ENCODE results near the gene STMP1.
"Not testable (repeated sequence)": the region's sequence is repeated elsewhere in the genome, so short reads cannot be mapped to it uniquely, and the experiment has no call there.

Gene STMP1

DNA sequence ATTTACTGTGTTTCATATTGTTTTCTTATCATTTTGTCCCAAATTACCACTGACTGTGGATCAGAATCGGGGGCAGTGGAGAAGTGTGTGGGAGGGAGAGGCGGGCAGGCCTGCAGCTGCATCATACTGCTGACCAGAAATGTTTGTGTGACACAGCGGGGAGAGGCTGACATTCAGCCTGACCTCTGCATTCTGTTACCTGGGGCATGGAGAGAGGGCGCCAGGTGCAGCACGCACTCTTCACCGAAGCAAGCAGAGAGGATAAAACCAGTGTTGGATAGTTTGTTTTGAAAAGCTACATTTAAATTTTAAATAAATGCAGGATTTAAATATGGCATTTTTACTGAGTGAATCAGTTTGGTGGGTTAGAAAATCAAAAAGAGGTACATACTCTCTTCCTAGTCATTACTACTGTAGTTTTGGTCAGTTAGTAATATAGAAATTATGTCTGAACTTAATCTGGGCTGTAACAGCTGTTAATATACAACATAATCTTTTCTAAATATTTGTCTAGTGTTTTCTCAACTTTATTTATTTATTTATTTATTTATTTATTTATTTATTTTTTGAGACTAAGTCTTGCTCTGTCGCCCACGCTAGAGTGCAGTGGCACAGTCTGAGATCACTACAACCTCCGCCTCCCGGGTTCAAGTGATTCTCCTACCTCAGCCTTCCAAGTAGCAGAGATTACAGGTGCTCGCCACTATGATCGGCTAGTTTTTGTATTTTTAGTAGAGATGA lies 8.8 kb upstream of the STMP1 start:
- Mint-ChIP-seq H3K4me1 (no peaks in the 10 kb centered on the region), H3K36me3 (ENCODE audit: low read depth) (peaks cover 9% of the 10 kb centered on the region), H3K4me3 (no peak overlapping the region), H3K9me3 (no peaks in the 10 kb centered on the region), H3K27me3 (no peaks in the 10 kb centered on the region), H3K27ac (no peak overlapping the region)
- no peak for ATAC-seq
- DNase-seq: no peak

DNA sequence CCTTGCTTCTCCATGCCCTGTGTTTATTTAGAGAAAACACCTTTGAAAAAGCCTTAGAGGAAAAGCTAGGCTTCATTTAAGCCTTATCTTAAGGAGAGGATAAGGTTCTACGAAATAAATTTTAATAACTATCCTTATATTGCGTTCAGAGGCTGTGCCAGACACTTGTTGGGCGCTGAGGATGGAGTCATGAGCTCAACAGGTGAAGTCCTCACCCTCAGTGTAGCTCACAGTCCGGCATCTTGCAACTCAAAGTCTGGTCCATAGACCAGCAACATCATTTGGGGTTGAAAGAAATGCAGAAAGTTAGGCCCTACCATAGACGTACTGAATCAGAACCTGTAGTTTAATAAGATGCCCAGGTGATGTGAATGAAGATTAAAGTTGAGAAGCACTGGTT lies 3.8 kb upstream of the STMP1 start:
- no peaks in the 10 kb centered on the region for H3K9me3 Mint-ChIP-seq
- no peak overlapping the region for H3K4me3 Mint-ChIP-seq
- no peak overlapping the region for H3K27ac Mint-ChIP-seq
- H3K4me1 Mint-ChIP-seq: peaks cover 18% of the 10 kb centered on the region
- peaks cover 8% of the 10 kb centered on the region for H3K36me3 Mint-ChIP-seq (ENCODE audit: low read depth)
- ATAC-seq (no peak), DNase-seq (no peak)
- H3K27me3 Mint-ChIP-seq: no peaks in the 10 kb centered on the region

DNA sequence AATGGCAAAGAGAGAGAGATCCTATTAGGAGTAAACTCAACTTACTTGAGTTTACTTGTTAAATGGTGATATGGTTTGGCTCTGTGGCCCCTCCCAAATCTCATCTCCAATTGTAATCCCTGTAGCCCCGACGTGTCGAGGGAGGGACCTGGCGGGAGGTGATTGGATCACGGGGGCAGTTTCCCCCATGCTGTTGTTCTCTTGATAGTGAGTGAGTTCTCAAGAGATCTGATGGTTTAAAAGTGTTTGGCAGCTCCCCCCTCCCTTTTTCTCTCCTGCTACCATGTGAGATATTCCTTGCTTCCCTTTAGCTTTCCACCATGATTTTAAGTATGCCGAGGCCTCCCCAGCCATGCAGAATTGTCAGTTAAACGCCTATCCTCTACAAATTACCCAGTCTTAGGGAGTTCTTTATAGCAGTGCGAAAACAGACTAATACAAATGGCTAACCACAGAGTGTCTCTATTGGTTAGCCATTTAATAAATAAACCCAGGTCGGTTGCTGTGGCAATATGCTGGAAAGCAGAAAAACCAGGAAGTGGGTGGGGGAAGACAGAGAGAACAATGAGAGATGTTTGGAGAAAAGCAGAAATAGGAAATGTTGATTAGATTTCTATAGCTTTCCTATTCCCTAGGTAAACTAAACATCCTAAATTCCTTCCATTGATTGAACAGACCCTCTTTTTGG lies 3.0 kb upstream of the STMP1 start:
- Mint-ChIP-seq H3K4me3 (no peak overlapping the region), H3K9me3 (no peaks in the 10 kb centered on the region), H3K36me3 (ENCODE audit: low read depth) (peaks cover 8% of the 10 kb centered on the region), H3K27me3 (no peaks in the 10 kb centered on the region), H3K4me1 (peaks cover 25% of the 10 kb centered on the region), H3K27ac (no peak overlapping the region)
- DNase-seq (no peak), ATAC-seq (no peak)

GRCh38 chr7:135661311-135662122 lies 797 bp upstream of the STMP1 start:
- Mint-ChIP-seq H3K27me3 (no peaks in the 10 kb centered on the region), H3K4me1 (peaks cover 45% of the 10 kb centered on the region), H3K27ac (peak overlapping the region; percentile 99), H3K9me3 (no peaks in the 10 kb centered on the region), H3K4me3 (peak overlapping the region; percentile 98), H3K36me3 (ENCODE audit: low read depth) (peaks cover 12% of the 10 kb centered on the region)
- no peak for ATAC-seq
- DNase-seq: no peak

DNA sequence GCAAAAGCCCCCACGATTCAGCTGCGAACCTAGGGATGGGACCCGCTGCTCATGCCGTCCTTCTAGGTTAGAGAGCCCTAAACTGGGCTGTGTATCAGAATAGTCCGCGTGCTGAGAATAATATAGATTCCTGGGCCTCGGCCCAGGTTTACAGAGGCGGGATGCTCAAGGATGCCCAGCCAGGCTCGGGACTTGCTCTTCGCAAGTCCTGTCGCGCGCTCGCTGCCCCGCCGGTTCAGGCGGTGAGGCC lies 266 bp upstream of the STMP1 start:
- no peak for DNase-seq
- Mint-ChIP-seq H3K9me3 (no peaks in the 10 kb centered on the region), H3K27me3 (no peaks in the 10 kb centered on the region), H3K36me3 (ENCODE audit: low read depth) (peaks cover 13% of the 10 kb centered on the region), H3K4me1 (peaks cover 50% of the 10 kb centered on the region), H3K27ac (peak overlapping the region; percentile 99), H3K4me3 (peak overlapping the region; percentile 98)
- no peak for ATAC-seq

DNA sequence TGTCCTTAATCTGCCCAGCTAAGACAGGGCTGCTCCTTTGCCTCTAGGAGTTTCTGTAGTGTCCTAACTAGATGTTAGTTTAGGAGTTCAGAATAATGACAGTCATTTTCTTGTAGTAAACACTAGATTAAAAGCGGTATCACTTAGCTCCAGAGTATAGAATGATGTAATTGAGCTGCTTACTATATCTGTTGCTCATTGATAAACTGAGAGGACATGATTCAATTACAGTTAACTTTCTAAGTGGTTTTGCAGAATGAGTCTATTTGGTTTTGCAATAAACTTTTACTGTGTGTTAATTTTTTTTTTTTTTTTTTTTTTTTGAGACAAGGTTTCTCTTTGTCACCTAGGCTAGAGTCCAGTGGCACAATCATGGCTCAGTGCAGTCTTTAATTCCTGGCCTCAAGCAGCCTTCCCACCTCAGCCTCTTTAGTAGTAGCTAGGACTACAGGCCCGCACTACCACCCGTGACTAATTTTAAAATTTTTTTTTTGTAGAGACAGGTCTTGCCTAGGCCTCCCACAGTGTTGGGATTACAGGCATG lies 1.8 kb downstream of the STMP1 start:
- ATAC-seq (peak; percentile 34), DNase-seq (no peak)
- no peaks in the 10 kb centered on the region for H3K27me3 Mint-ChIP-seq
- H3K27ac Mint-ChIP-seq: peak overlapping the region; percentile 70
- peaks cover 4% of the 10 kb centered on the region for H3K9me3 Mint-ChIP-seq
- peaks cover 29% of the 10 kb centered on the region for H3K36me3 Mint-ChIP-seq (ENCODE audit: low read depth)
- peaks cover 57% of the 10 kb centered on the region for H3K4me1 Mint-ChIP-seq
- peak overlapping the region; percentile 98 for H3K4me3 Mint-ChIP-seq

DNA sequence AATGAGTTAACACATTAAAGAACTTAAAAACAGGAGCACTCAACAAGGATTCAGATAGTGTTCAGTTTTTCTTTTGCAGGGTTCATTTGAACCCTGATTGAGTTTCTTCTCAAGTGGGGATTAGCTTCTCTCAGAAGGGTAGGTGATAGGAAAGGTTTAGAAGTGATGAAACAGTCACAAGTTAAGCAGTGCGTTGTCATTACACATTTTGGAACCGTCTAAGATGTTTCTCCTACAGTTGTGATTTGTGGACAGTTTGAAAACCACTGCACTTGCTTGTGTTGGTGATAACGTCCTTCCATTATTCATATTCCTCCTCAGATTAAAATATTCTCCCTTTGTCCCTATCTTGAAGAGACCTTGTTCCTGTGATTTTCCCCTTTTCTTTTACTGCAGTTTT lies 2.7 kb downstream of the STMP1 start:
- H3K4me1 Mint-ChIP-seq: peaks cover 60% of the 10 kb centered on the region
- peaks cover 29% of the 10 kb centered on the region for H3K36me3 Mint-ChIP-seq (ENCODE audit: low read depth)
- no peak overlapping the region for H3K27ac Mint-ChIP-seq
- peaks cover 4% of the 10 kb centered on the region for H3K9me3 Mint-ChIP-seq
- H3K27me3 Mint-ChIP-seq: no peaks in the 10 kb centered on the region
- peak overlapping the region; percentile 45 for H3K4me3 Mint-ChIP-seq
- ATAC-seq (no peak), DNase-seq (no peak)

DNA sequence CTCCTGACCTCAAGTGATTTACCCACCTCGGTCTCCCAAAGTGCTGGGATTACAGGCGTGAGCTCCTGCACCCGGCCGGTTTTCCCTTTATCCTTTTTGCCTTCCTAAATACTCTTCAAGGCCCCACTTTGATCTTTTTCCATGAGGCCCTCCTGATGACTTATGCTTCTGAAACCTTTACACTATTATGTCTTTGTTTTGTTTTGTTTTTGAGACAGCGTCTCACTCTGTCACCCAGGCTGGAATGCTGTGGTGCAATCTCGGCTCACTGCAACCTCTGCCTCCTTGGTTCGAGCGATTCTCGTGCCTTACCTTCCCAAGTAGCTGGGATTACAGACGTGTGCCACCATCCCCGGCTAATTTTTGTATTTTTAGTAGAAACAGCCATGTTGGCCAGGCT lies 3.8 kb downstream of the STMP1 start:
- no peak for DNase-seq
- no peak for ATAC-seq
- Mint-ChIP-seq H3K27ac (no peak overlapping the region), H3K4me1 (peaks cover 61% of the 10 kb centered on the region), H3K27me3 (no peaks in the 10 kb centered on the region), H3K36me3 (ENCODE audit: low read depth) (peaks cover 29% of the 10 kb centered on the region), H3K9me3 (peaks cover 4% of the 10 kb centered on the region), H3K4me3 (no peak overlapping the region)

DNA sequence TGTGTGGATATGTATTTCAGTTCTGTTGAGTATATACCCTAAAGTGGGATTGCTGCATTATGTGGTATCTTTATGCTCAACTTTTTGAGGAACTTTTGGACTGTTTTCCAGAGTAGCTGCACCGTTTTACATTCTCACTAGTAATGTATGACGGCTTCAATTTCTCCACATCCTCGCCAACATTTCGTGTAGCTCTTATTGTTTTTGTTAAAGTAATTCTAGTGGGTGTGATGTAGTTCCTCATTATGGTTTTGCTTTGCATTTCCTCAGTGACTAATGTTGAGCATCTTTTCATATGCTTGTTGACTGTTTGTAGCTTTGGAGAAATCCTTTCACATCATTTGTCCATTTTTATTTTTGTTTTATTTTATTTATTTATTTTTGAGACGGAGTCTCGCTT lies 4.5 kb downstream of the STMP1 start:
- peaks cover 27% of the 10 kb centered on the region for H3K36me3 Mint-ChIP-seq (ENCODE audit: low read depth)
- H3K4me1 Mint-ChIP-seq: peaks cover 56% of the 10 kb centered on the region
- no peaks in the 10 kb centered on the region for H3K27me3 Mint-ChIP-seq
- H3K27ac Mint-ChIP-seq: no peak overlapping the region
- ATAC-seq: no peak
- no peak for DNase-seq
- no peak overlapping the region for H3K4me3 Mint-ChIP-seq
- peaks cover 4% of the 10 kb centered on the region for H3K9me3 Mint-ChIP-seq

- H3K4me3 Mint-ChIP-seq, H3K9me3 Mint-ChIP-seq, H3K27me3 Mint-ChIP-seq, ATAC-seq, DNase-seq, H3K27ac Mint-ChIP-seq: not testable (repeated sequence)
- H3K36me3 Mint-ChIP-seq (ENCODE audit: low read depth): peaks cover 27% of the 10 kb centered on the region
- peaks cover 56% of the 10 kb centered on the region for H3K4me1 Mint-ChIP-seq
Measured at GRCh38 chr7:135667626-135668025, 5.3 kb downstream of the STMP1 start.

DNA sequence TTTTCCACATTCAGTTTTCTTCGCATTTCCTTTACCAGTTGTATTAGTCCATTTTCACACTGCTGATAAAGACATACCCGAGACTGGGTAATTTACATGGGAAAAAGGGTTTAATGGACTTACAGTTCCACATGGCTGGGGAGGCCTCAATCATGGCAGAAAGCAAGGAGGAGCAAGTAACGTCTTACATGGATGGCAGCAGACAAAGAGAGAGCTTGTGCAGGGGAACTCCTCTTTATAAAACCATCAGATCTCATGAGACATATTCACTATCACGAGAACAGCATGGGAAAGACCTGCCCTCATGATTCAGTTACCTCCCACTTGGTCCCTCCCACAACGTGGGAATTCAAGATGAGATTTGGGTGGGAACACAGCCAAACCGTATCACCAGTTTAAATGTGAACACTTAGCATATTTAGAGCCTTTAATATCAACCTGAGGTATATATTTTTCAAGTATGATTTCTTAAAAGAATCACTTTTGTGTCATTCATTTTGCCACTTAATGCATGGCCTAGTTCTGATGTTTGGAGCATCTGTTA lies 6.6 kb downstream of the STMP1 start:
- H3K36me3 Mint-ChIP-seq (ENCODE audit: low read depth): peaks cover 35% of the 10 kb centered on the region
- H3K27ac Mint-ChIP-seq, DNase-seq, H3K4me3 Mint-ChIP-seq, ATAC-seq, H3K27me3 Mint-ChIP-seq, H3K9me3 Mint-ChIP-seq: not testable (repeated sequence)
- peaks cover 48% of the 10 kb centered on the region for H3K4me1 Mint-ChIP-seq

DNA sequence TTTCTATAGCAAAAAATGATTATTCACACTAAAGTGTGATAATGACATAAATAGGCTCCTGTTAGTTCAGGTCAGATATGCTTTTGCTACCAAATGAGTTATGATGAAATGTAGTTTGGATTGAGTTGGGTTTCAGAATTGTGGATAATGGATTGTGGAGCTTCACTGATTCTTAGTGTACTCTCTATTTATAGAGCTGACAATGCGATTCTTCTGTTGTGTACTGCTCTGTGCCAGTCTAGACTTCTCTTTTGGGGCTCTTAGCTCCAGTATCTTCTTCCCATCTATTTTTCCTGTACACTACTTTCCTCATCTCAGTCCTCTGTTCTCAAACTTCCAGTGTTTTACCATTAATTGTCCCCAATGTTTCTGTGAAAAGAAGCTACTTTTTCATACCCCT lies 7.5 kb downstream of the STMP1 start:
- Mint-ChIP-seq H3K27me3 (no peaks in the 10 kb centered on the region), H3K9me3 (peaks cover 4% of the 10 kb centered on the region), H3K27ac (no peak overlapping the region), H3K4me3 (no peak overlapping the region), H3K36me3 (ENCODE audit: low read depth) (peaks cover 36% of the 10 kb centered on the region), H3K4me1 (peaks cover 39% of the 10 kb centered on the region)
- ATAC-seq (no peak), DNase-seq (no peak)

GRCh38 chr7:135670179-135670578 lies 7.9 kb downstream of the STMP1 start:
- ATAC-seq (no peak), DNase-seq (no peak)
- Mint-ChIP-seq H3K9me3 (peaks cover 4% of the 10 kb centered on the region), H3K27me3 (no peaks in the 10 kb centered on the region), H3K36me3 (ENCODE audit: low read depth) (peaks cover 37% of the 10 kb centered on the region), H3K4me1 (peaks cover 35% of the 10 kb centered on the region), H3K4me3 (no peak overlapping the region), H3K27ac (no peak overlapping the region)

DNA sequence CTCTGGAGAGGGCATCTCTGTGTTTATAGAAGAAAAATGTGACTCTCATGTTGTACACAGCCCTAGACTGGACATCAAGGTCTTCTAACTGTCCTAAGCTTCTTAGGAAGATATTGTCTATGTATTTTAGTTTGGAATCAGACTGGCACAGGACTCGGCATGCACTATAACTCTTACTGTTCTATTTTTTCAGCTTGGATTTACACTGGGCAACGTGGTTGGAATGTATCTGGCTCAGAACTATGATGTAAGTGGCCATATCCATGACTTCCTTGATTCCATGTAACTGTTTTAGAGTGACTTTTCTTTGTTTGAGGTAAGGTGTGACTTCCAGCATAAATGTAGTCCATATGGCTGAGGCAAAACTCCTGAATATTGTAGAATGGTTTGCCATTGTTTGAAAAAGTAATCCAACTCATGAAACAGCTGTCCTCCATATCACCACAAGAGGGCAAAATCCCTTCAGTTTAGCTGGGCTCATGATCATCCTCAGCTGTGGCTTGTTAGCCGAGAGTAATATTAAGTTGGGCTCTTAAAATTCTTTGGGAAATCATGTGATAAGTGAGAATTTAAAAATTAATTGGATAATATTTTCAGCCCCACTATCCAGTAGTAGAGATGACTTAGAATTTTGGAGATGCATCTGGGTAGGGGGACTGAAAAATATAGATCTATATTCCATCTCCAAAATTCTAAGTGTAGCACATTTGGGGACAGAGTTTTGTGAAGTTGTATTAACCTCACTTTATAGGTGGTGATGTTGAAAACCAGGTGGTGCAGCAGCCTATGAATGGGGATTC lies 10.4 kb downstream of the STMP1 start:
- ATAC-seq (peak; percentile 59), DNase-seq (no peak)
- Mint-ChIP-seq H3K27me3 (no peaks in the 10 kb centered on the region), H3K4me1 (peaks cover 16% of the 10 kb centered on the region), H3K36me3 (ENCODE audit: low read depth) (peaks cover 33% of the 10 kb centered on the region), H3K27ac (no peak overlapping the region), H3K4me3 (no peak overlapping the region), H3K9me3 (peaks cover 4% of the 10 kb centered on the region)

Data from activated naive CD8-positive, alpha-beta T cell treated with anti-CD3 and anti-CD28 coated beads, Interleukin-2, amount 50 U/mL, for 24 hours (primary cell).